GM12878 (cell line): ENCODE data around the gene PNPLA5. TPM values are rescaled to one million over a fixed set of nuclear protein-coding genes. Genes with fewer than 3 reads are reported as not detected.

Experiments
- ASH2L ChIP-seq: fragments of 300-600, 200-600 bp; sonication (generic); IDR thresholded peaks from 2 replicates; pipeline ENCODE4 v1.6.1; 2017; ENCODE audit warnings: low read depth, mild to moderate bottlenecking, borderline replicate concordance
- BMI1 ChIP-seq: fragments of 450-650 bp; IDR thresholded peaks from 2 replicates; pipeline ENCODE4 v1.6.1; 2016; ENCODE audit warnings: mild to moderate bottlenecking, moderate library complexity, borderline replicate concordance
- GATAD2B ChIP-seq: fragments of 450-650 bp; conservative IDR thresholded peaks from 2 replicates; pipeline ENCODE4 v1.6.1; 2017; ENCODE audit warnings: low read depth, mild to moderate bottlenecking, moderate library complexity
- HDAC2 ChIP-seq: fragments of 200-600 bp; sonication (generic); IDR thresholded peaks from 2 replicates; pipeline ENCODE4 v1.6.1; 2017
- MTA3 ChIP-seq: IDR thresholded peaks from 2 replicates; pipeline ENCODE4 v1.6.1; 2012; ENCODE audit warnings: low read length, inconsistent platforms, borderline replicate concordance
- MXI1 ChIP-seq: fragments of 150-350 bp; IDR thresholded peaks from 2 replicates; pipeline ENCODE4 v1.6.1; 2011; ENCODE audit warnings: low read depth, mild to moderate bottlenecking, inconsistent platforms, low read length, improper control_type of control experiment
- MYB ChIP-seq: fragments of 150-350 bp; IDR thresholded peaks from 2 replicates; pipeline ENCODE4 v1.6.1; 2014; ENCODE audit warnings: mild to moderate bottlenecking, low read depth, low read length, borderline replicate concordance
- NFIC ChIP-seq: IDR thresholded peaks from 2 replicates; pipeline ENCODE4 v1.6.1; 2012; ENCODE audit warnings: low read depth, mild to moderate bottlenecking, inconsistent platforms, low read length, moderate library complexity
- POLR2A ChIP-seq: IDR thresholded peaks from 2 replicates; pipeline ENCODE4 v1.6.1; 2011; ENCODE audit warnings: low read depth, mild to moderate bottlenecking, low read length
- POU2F2 ChIP-seq: IDR thresholded peaks from 3 replicates; pipeline ENCODE4 v1.6.1; 2011; ENCODE audit warnings: low read depth, mild to moderate bottlenecking, low read length, borderline replicate concordance
- RAD21 ChIP-seq: IDR thresholded peaks from 2 replicates; pipeline ENCODE4 v1.6.1; 2011; ENCODE audit warnings: mild to moderate bottlenecking, low read depth, low read length, moderate library complexity; ENCODE audit not compliant: insufficient read depth
- SP1 ChIP-seq: IDR thresholded peaks from one replicate; pipeline ENCODE4 v1.6.1; 2011; ENCODE audit warnings: low read depth, low read length
- SPI1 ChIP-seq: IDR thresholded peaks from 2 replicates; pipeline ENCODE4 v1.6.1; 2011; ENCODE audit warnings: low read depth, mild to moderate bottlenecking, low read length, moderate library complexity, borderline replicate concordance; ENCODE audit not compliant: insufficient read depth
- SREBF1 ChIP-seq: IDR thresholded peaks from 2 replicates; pipeline ENCODE4 v1.6.1; 2012; ENCODE audit warnings: mild to moderate bottlenecking, low read length
- SUPT20H ChIP-seq: IDR thresholded peaks from 2 replicates; pipeline ENCODE4 v1.6.1; 2011; ENCODE audit warnings: low read depth, mild to moderate bottlenecking, low read length, moderate library complexity, borderline replicate concordance; ENCODE audit not compliant: control insufficient read depth
- polyA plus RNA-seq, 11 experiments: library from polyadenylated mRNA; depleted of rRNA in 4 of 11; unstranded in 6 of 11; stranded (reverse) in 5 of 11; fragments of >200 nt; fragmentation: Nextera tagmentation in 4 of 11; fragmentation: Illumina TruSeq in 1 of 11; extraction: Ambion mirVana in 4 of 11; extraction: Trizol in 1 of 11; gene quantifications; 1 replicate in 1 of 11; 2 replicates in 10 of 11; pipeline versions ENCODE4 v1.2.1 to v1.2.3, GENCODE V29; 2011 to 2016; ENCODE audit warnings: inconsistent platforms in 2 of 11, missing spikeins in 2 of 11, low read depth in 1 of 11
- total RNA-seq, 4 experiments: library from RNA; depleted of rRNA in 3 of 4; stranded (reverse); fragments of >200 nt in 3 of 4; fragmentation: Illumina TruSeq in 1 of 4; extraction: Trizol in 1 of 4; gene quantifications; 2 replicates each; pipeline versions ENCODE4 v1.2.1 to v1.2.3, GENCODE V29; 2013 to 2021
- TF ChIP-seq, protein P1 (sequence below): fragments of 450-650 bp; IDR thresholded peaks from 2 replicates; pipeline ENCODE4 v1.6.1; 2014; ENCODE audit warnings: mild to moderate bottlenecking
- TF ChIP-seq, protein P2 (sequence below): fragments of 450-650 bp; IDR thresholded peaks from 2 replicates; pipeline ENCODE4 v1.6.1; 2017; ENCODE audit warnings: antibody characterized with exemption, mild to moderate bottlenecking, moderate library complexity

Gene PNPLA5
- total and polyA plus RNA-seq, 10 of the 15 experiments (the other 5 are each of a cell fraction or from before 2014, with no cell fraction given) = not detected

DNA sequence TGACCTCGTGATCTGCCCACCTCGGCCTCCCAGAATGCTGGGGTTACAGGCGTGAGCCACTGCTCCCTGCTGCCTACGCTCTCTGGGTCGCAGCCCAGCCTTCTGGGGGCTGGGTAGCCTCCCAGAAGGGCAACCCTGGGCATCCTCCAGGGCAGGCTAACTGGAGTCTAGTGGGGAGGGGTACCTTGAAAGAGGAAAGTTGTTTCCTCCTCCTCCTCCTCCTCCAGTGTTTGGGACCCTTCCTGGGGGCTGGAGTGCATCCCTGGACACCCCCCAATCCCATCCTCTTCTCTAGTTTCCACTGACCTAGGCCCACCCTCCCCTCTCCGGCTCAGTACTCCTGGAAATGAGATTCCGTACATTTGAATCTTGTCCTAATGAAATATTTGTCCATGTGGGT is 33.1 kb upstream of the PNPLA5 start (continued):
- TF ChIP-seq, protein P1, sequence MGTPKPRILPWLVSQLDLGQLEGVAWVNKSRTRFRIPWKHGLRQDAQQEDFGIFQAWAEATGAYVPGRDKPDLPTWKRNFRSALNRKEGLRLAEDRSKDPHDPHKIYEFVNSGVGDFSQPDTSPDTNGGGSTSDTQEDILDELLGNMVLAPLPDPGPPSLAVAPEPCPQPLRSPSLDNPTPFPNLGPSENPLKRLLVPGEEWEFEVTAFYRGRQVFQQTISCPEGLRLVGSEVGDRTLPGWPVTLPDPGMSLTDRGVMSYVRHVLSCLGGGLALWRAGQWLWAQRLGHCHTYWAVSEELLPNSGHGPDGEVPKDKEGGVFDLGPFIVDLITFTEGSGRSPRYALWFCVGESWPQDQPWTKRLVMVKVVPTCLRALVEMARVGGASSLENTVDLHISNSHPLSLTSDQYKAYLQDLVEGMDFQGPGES = no peak
- TF ChIP-seq POLR2A (no peak), SREBF1 (no peak), MXI1 (no peak), BMI1 (no peak), SPI1 (no peak), MYB (no peak), SP1 (no peak), GATAD2B (no peak), HDAC2 (no peak), MTA3 (no peak), ASH2L (no peak), RAD21 (no peak), SUPT20H (no peak), NFIC (no peak), POU2F2 (no peak)
- TF ChIP-seq, protein P2, sequence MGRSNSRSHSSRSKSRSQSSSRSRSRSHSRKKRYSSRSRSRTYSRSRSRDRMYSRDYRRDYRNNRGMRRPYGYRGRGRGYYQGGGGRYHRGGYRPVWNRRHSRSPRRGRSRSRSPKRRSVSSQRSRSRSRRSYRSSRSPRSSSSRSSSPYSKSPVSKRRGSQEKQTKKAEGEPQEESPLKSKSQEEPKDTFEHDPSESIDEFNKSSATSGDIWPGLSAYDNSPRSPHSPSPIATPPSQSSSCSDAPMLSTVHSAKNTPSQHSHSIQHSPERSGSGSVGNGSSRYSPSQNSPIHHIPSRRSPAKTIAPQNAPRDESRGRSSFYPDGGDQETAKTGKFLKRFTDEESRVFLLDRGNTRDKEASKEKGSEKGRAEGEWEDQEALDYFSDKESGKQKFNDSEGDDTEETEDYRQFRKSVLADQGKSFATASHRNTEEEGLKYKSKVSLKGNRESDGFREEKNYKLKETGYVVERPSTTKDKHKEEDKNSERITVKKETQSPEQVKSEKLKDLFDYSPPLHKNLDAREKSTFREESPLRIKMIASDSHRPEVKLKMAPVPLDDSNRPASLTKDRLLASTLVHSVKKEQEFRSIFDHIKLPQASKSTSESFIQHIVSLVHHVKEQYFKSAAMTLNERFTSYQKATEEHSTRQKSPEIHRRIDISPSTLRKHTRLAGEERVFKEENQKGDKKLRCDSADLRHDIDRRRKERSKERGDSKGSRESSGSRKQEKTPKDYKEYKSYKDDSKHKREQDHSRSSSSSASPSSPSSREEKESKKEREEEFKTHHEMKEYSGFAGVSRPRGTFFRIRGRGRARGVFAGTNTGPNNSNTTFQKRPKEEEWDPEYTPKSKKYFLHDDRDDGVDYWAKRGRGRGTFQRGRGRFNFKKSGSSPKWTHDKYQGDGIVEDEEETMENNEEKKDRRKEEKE = no peak
